Panc1 (cell line): ENCODE measurements around the gene SETD2. TPM values are rescaled to one million over a fixed set of nuclear protein-coding genes. Genes with fewer than 3 reads are reported as not detected.

Source experiments
- ATAC-seq: fragments of 200-7000 bp; cut with Tn5 transposase; 2 replicates; pipeline ENCODE4 v1.9.1; 2020; ENCODE audit warnings: mild to moderate bottlenecking, moderate library complexity
- BruUV-seq: library from RNA; stranded (reverse); fragments of 400-500 nt; replicated peaks from 2 replicates; lab custom pipeline; 2021; lab: Mats Ljungman, UMichigan
- CTCF ChIA-PET: fragments of 300-600 bp; sonication (Branson Sonifier 250); formaldehyde crosslinking; loops from one replicate; lab custom pipeline; 2022; ENCODE audit warnings: antibody characterized with exemption; lab: Charles Lee
- POLR2A ChIA-PET: fragments of 300-600 bp; sonication (Branson Sonifier 250); formaldehyde crosslinking; loops from one replicate; lab custom pipeline; 2022; ENCODE audit warnings: antibody characterized with exemption; lab: Charles Lee
- DNase-seq: peaks from one replicate; pipeline ENCODE4 v3.0.0-alpha.2; 2010; ENCODE audit warnings: low read depth, low spot score
- H3K27ac ChIP-seq: 2 replicates; pipeline ENCODE4 v1.5.1; 2011; ENCODE audit warnings: mild to moderate bottlenecking, low read length, inconsistent platforms
- H3K27me3 ChIP-seq: fragments of 200-500 bp; sonication (Bioruptor generic); 2 replicates; pipeline ENCODE4 v1.6.0; 2014; ENCODE audit warnings: low read length, inconsistent platforms; ENCODE audit not compliant: control insufficient read depth, insufficient read depth
- H3K36me3 ChIP-seq: fragments of 200-500 bp; sonication (Bioruptor generic); 2 replicates; pipeline ENCODE4 v1.5.1; 2014; ENCODE audit warnings: inconsistent platforms, mild to moderate bottlenecking, low read length, moderate library complexity; ENCODE audit not compliant: control insufficient read depth, insufficient read depth
- H3K4me1 ChIP-seq: 2 replicates; pipeline ENCODE4 v1.5.1; 2011; ENCODE audit warnings: inconsistent platforms, mild to moderate bottlenecking, low read length, moderate library complexity; ENCODE audit not compliant: control insufficient read depth, insufficient read depth
- H3K4me3 ChIP-seq, 2 experiments: 2 replicates each; pipeline ENCODE4 v1.5.1; 2011 to 2012; ENCODE audit warnings: low read depth in 2 of 2, low read length in 2 of 2, mild to moderate bottlenecking in 2 of 2, inconsistent platforms in 1 of 2, moderate library complexity in 1 of 2
- H3K9me3 ChIP-seq: fragments of 200-500 bp; sonication (Bioruptor generic); 2 replicates; pipeline ENCODE4 v1.5.1; 2014; ENCODE audit warnings: low read depth, mild to moderate bottlenecking, inconsistent platforms, low read length, moderate library complexity; ENCODE audit not compliant: control insufficient read depth, insufficient read depth
- POLR2AphosphoS5 ChIP-seq: IDR thresholded peaks from 2 replicates; pipeline ENCODE4 v1.6.1; 2012; ENCODE audit warnings: mild to moderate bottlenecking, low read depth, low read length, moderate library complexity
- SIN3A ChIP-seq: IDR thresholded peaks from 2 replicates; pipeline ENCODE4 v1.6.1; 2012; ENCODE audit warnings: low read depth, mild to moderate bottlenecking, low read length, moderate library complexity, borderline replicate concordance; ENCODE audit not compliant: insufficient read depth
- TCF7L2 ChIP-seq: IDR thresholded peaks from 2 replicates; pipeline ENCODE4 v1.6.1; 2011; ENCODE audit warnings: mild to moderate bottlenecking, low read depth, low read length, inconsistent platforms
- in situ Hi-C: cut with HindIII; loops from 2 replicates; pipeline ENCODE4 v1.10.0; 2016; ENCODE audit warnings: low sequenced_read_pairs, low pct_unique_long_range_greater_than_20kb
- intact Hi-C: fragments of 100-400 bp; cut with micrococcal nuclease; formaldehyde crosslinking; loops from one replicate; pipeline ENCODE4 v1.10.0; 2022; ENCODE audit not compliant: unreplicated experiment
- total RNA-seq: library from RNA; stranded (reverse); gene quantifications from one replicate; pipeline ENCODE4 v1.2.1, GENCODE V29; 2021; ENCODE audit not compliant: unreplicated experiment
- TF ChIP-seq, protein P1 (sequence below): fragments of 450-650 bp; IDR thresholded peaks from 2 replicates; pipeline ENCODE4 v1.5.1; 2017; ENCODE audit warnings: mild to moderate bottlenecking
- TF ChIP-seq, protein P2 (sequence below), 2 experiments: IDR thresholded peaks; 2 replicates each; pipeline ENCODE4 v1.6.1; 2011 to 2012; ENCODE audit warnings: low read depth in 2 of 2, control low read depth in 1 of 2, low read length in 1 of 2, mild to moderate bottlenecking in 1 of 2, moderate library complexity in 1 of 2; ENCODE audit not compliant: insufficient read depth in 1 of 2

The SETD2 gene
- total RNA-seq, 1 experiment from 2014 or later = 32.6 TPM

DNA sequence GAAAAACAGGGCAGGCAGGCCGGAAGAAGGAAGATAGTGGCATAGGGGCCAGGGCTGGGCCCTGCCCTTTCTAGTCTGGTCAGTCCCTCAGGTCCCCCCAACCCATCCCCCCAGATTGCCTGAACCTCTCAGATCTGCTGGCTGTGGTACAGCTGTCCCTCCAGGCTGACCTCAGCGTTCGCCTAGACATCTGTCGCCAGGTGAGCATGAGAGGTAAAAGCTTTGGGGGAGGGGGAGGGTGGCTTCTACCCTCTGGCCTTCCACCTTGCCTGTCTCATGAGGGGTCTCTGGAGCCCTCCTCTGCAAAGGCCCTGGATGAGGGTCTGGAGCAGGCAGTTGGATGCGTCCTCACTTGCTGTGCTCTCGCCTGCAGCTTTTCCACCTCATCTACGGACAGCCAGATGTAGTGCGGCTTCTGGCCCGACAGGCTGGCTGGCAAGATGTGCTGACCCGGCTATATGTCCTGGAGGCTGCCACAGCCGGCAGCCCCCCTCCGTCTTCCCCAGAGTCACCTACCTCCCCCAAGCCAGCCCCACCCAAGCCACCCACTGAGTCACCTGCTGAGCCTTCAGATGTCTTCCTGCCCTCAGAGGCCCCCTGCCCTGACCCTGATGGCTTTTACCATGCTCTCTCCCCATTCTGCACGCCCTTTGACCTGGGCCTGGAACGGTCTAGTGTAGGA, 164.3 kb downstream of the SETD2 start:
- in situ Hi-C loops = no loop called here
- Histone ChIP-seq H3K4me3 (no peak overlapping the region), H3K9me3 (no peaks in the 10 kb centered on the region), H3K27ac (no peak overlapping the region), H3K36me3 (no peaks in the 10 kb centered on the region), H3K4me1 (no peaks in the 10 kb centered on the region), H3K27me3 (no peaks in the 10 kb centered on the region)
- BruUV-seq = no TSS peak
- ATAC-seq = no peak
- POLR2A ChIA-PET = no interaction called here
- no peak for TF ChIP-seq POLR2AphosphoS5
- no peak for TF ChIP-seq SIN3A
- TF ChIP-seq, protein P1, sequence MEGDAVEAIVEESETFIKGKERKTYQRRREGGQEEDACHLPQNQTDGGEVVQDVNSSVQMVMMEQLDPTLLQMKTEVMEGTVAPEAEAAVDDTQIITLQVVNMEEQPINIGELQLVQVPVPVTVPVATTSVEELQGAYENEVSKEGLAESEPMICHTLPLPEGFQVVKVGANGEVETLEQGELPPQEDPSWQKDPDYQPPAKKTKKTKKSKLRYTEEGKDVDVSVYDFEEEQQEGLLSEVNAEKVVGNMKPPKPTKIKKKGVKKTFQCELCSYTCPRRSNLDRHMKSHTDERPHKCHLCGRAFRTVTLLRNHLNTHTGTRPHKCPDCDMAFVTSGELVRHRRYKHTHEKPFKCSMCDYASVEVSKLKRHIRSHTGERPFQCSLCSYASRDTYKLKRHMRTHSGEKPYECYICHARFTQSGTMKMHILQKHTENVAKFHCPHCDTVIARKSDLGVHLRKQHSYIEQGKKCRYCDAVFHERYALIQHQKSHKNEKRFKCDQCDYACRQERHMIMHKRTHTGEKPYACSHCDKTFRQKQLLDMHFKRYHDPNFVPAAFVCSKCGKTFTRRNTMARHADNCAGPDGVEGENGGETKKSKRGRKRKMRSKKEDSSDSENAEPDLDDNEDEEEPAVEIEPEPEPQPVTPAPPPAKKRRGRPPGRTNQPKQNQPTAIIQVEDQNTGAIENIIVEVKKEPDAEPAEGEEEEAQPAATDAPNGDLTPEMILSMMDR = no peak
- TF ChIP-seq, protein P2, sequence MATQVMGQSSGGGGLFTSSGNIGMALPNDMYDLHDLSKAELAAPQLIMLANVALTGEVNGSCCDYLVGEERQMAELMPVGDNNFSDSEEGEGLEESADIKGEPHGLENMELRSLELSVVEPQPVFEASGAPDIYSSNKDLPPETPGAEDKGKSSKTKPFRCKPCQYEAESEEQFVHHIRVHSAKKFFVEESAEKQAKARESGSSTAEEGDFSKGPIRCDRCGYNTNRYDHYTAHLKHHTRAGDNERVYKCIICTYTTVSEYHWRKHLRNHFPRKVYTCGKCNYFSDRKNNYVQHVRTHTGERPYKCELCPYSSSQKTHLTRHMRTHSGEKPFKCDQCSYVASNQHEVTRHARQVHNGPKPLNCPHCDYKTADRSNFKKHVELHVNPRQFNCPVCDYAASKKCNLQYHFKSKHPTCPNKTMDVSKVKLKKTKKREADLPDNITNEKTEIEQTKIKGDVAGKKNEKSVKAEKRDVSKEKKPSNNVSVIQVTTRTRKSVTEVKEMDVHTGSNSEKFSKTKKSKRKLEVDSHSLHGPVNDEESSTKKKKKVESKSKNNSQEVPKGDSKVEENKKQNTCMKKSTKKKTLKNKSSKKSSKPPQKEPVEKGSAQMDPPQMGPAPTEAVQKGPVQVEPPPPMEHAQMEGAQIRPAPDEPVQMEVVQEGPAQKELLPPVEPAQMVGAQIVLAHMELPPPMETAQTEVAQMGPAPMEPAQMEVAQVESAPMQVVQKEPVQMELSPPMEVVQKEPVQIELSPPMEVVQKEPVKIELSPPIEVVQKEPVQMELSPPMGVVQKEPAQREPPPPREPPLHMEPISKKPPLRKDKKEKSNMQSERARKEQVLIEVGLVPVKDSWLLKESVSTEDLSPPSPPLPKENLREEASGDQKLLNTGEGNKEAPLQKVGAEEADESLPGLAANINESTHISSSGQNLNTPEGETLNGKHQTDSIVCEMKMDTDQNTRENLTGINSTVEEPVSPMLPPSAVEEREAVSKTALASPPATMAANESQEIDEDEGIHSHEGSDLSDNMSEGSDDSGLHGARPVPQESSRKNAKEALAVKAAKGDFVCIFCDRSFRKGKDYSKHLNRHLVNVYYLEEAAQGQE (IDR thresholded peaks at IDR 0.05; ENCODE audit: insufficient read depth in 1 of 2, low read depth in 2 of 2, low read length in 1 of 2) = no peak
- TF ChIP-seq TCF7L2 = no peak
- CTCF ChIA-PET = interaction anchor here (0.6 kb wide), 1 partner anchor 203 kb away, joined by 3 read pairs; no protein-coding TSS in a partner anchor
- intact Hi-C loops = loop anchor here (10.0 kb wide), 1 partner anchor 75 kb away; no protein-coding TSS in a partner anchor
- no peak for DNase-seq

DNA sequence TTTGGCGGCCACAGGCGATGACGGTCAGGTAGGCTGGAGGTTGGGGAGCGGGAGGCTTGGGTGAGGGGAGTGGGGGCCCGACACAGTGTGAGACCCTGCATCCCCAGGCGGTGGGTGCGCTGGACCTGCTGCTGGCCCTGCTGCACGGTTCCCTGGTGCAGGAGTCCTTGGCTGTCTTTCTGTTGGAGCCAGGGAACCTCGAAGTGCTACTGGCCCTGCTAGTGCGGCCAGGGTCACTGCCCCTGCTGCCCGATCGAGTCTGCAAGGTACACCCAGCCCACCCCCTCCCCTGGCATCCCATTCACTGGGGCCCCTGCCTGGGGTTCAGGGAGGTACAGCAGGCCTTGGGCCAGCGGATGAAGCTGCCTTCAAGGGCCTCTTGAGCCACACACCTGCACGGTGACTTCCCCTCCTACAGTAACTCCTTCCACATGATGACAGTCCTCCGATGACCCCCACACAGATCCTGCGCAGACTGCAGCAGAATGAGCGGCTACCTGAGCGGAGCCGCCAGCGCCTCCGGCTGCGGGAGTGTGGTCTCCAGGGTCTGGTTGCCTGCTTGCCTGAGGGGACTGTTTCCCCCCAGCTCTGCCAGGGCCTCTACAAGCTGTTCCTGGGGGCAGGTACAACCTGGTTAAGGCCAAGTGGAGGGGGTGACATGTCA, 164.9 kb downstream of the SETD2 start:
- TF ChIP-seq POLR2AphosphoS5 = no peak
- TF ChIP-seq TCF7L2 = no peak
- TF ChIP-seq SIN3A = no peak
- TF ChIP-seq, protein P1 = no peak; the same call in none of the 2 replicates
- DNase-seq (no peak), ATAC-seq (no peak; the same call in 1 of the 2 replicates)
- Histone ChIP-seq H3K4me1 (no peaks in the 10 kb centered on the region), H3K27ac (no peak overlapping the region), H3K36me3 (no peaks in the 10 kb centered on the region), H3K27me3 (no peaks in the 10 kb centered on the region), H3K4me3 (no peak overlapping the region), H3K9me3 (no peaks in the 10 kb centered on the region)
- BruUV-seq = no TSS peak
- intact Hi-C loops (loop anchor here (10.0 kb wide), 1 partner anchor 74 kb away; no protein-coding TSS in a partner anchor), in situ Hi-C loops (no loop called here)
- CTCF ChIA-PET = no interaction called here
- POLR2A ChIA-PET = no interaction called here
